Activated T-helper 1 cell treated with anti-CD3 and anti-CD28 coated beads, Interleukin-12 subunit alpha, Interleukin-12 subunit beta, Interleukin-2, Interleukin-4 antibody, amounts not matched to agents 30 ng/mL and 10 ng/mL and 1 ng/mL, durations not matched to agents 14 hours and 24 hours and 36 hours (primary cell): Measurements from ENCODE around the gene TRAK1. TPM values are rescaled to one million over a fixed set of nuclear protein-coding genes. Genes with fewer than 3 reads are reported as not detected.

Source experiments
- DNase-seq: peaks from one replicate; pipeline ENCODE4 v3.0.0; 2021; ENCODE audit warnings: low spot score
- H3K27ac Mint-ChIP-seq: one replicate; pipeline ENCODE4 v1.8.0; 2021; ENCODE audit warnings: mild to moderate bottlenecking, mixed read lengths
- H3K27me3 Mint-ChIP-seq: one replicate; pipeline ENCODE4 v1.8.0; 2022; ENCODE audit warnings: mild to moderate bottlenecking, moderate library complexity, mixed read lengths; ENCODE audit not compliant: insufficient read depth
- H3K36me3 Mint-ChIP-seq: one replicate; pipeline ENCODE4 v1.8.0; 2021; ENCODE audit warnings: low read depth, mixed read lengths
- H3K4me1 Mint-ChIP-seq: one replicate; pipeline ENCODE4 v1.8.0; 2021; ENCODE audit warnings: low read depth, mixed read lengths
- H3K4me3 Mint-ChIP-seq: one replicate; pipeline ENCODE4 v1.8.0; 2021; ENCODE audit warnings: mild to moderate bottlenecking, moderate library complexity, mixed read lengths
- H3K9me3 Mint-ChIP-seq: one replicate; pipeline ENCODE4 v1.8.0; 2021; ENCODE audit warnings: mixed read lengths
- intact Hi-C: fragments of 100-400 bp; cut with micrococcal nuclease; formaldehyde crosslinking; loops from one replicate; pipeline ENCODE4 v1.15.1; 2024
- total RNA-seq: library from RNA; stranded (reverse); gene quantifications from 2 replicates; pipeline ENCODE4 v1.2.3, GENCODE V29; 2022

TRAK1 gene
- total RNA-seq, 1 donor from 2014 or later: 32.6 TPM

- Mint-ChIP-seq H3K9me3 (no peaks in the 10 kb centered on the region), H3K27ac (no peak overlapping the region), H3K4me1 (peaks cover under 1% of the 10 kb centered on the region), H3K4me3 (no peak overlapping the region), H3K27me3 (peaks cover 2% of the 10 kb centered on the region), H3K36me3 (peaks cover 6% of the 10 kb centered on the region)
- intact Hi-C loops: no loop called here
- DNase-seq: no peak
These were observed 34.3 kb upstream of the TRAK1 start for GRCh38 chr3:42056840-42057239.

GRCh38 chr3:42057561-42058211, 33.5 kb upstream of the TRAK1 start:
- DNase-seq: no peak
- Mint-ChIP-seq H3K4me3 (no peak overlapping the region), H3K27me3 (peaks cover 2% of the 10 kb centered on the region), H3K9me3 (no peaks in the 10 kb centered on the region), H3K27ac (no peak overlapping the region), H3K4me1 (no peaks in the 10 kb centered on the region), H3K36me3 (peaks cover 6% of the 10 kb centered on the region)
- intact Hi-C loops: no loop called here

DNA sequence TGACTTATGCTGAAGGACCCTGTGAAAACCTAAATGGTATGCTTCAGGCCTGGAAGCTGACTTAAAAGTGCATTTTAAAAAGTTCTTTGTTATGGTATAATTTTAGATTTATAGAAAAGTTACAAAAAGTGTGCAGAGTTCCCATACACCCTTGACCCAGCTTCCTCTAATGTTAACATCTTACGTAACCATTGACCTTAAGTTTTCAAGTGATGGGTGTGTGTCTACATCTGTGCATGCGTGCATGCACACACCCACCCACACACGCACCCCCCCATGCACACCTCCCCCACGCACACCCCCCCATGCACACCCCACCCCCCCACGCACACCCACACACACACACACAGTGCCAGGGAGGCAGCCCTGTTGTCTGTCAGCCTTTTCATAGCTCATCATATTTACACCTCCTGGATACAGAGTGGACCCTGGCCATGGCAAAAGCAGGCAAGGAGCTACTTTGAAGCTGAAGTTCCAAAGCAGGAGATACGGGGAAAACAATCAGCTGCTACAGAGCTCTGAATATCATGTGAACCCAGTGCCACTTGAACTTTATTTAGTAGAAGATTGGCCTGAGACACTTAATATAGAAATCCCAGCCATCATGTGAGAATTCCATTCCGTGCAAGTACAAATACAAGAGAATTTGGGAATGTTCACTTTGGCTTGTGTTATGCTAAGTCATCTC, 30.0 kb upstream of the TRAK1 start:
- H3K27ac Mint-ChIP-seq: no peak overlapping the region
- H3K36me3 Mint-ChIP-seq: no peaks in the 10 kb centered on the region
- H3K4me1 Mint-ChIP-seq: no peaks in the 10 kb centered on the region
- no peaks in the 10 kb centered on the region for H3K9me3 Mint-ChIP-seq
- no peak overlapping the region for H3K4me3 Mint-ChIP-seq
- intact Hi-C loops: no loop called here
- no peak for DNase-seq
- H3K27me3 Mint-ChIP-seq: no peaks in the 10 kb centered on the region

GRCh38 chr3:42061713-42062380, 29.3 kb upstream of the TRAK1 start:
- Mint-ChIP-seq H3K9me3 (no peaks in the 10 kb centered on the region), H3K4me1 (peaks cover 5% of the 10 kb centered on the region), H3K4me3 (no peak overlapping the region), H3K36me3 (no peaks in the 10 kb centered on the region), H3K27me3 (no peaks in the 10 kb centered on the region), H3K27ac (no peak overlapping the region)
- intact Hi-C loops: no loop called here
- no peak for DNase-seq

DNA sequence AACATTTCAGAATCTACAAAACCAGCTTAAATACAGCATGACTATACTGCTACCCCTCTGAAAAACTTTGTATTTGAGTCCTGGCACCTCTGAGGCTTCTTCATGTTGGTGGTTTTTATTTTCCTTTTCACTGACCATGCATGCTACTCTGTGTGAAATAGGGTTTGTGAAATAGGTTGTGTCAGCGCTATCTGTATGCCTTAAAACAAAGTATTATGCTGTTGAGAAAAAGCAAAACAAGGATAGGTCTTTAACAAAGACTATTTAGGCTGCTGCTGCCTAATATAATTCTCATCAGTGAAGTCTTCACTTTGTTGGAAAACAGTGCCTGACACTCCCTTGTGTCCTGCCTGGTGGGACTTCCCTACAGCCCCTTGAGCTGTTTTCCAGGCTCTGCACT, 28.7 kb upstream of the TRAK1 start:
- Mint-ChIP-seq H3K9me3 (no peaks in the 10 kb centered on the region), H3K27me3 (no peaks in the 10 kb centered on the region), H3K27ac (no peak overlapping the region), H3K4me3 (no peak overlapping the region), H3K4me1 (peaks cover 5% of the 10 kb centered on the region), H3K36me3 (no peaks in the 10 kb centered on the region)
- intact Hi-C loops: no loop called here
- no peak for DNase-seq

DNA sequence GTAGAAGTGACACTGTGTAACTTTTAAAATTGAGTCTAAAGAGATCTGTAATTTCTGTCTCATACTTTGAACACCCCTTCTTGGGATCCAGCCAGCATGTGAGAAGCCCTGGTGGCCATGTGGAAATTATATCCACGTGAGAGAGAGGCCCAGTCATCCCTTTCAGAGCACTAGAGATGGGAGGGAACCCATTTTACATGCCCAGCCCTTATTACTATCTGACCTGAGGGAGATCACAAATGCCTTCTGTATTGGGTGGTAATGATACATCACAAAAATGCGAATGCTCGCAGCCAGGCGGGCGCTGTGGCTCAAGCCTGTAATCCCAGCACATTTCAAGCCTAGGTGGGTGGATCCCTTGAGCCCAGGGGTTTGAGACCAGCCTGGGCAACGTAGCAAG, 27.3 kb upstream of the TRAK1 start:
- H3K27me3 Mint-ChIP-seq: no peaks in the 10 kb centered on the region
- H3K27ac Mint-ChIP-seq: no peak overlapping the region
- intact Hi-C loops: no loop called here
- H3K36me3 Mint-ChIP-seq: no peaks in the 10 kb centered on the region
- no peaks in the 10 kb centered on the region for H3K9me3 Mint-ChIP-seq
- H3K4me3 Mint-ChIP-seq: no peak overlapping the region
- DNase-seq: no peak
- peaks cover 5% of the 10 kb centered on the region for H3K4me1 Mint-ChIP-seq

GRCh38 chr3:42066516-42067181, 24.5 kb upstream of the TRAK1 start:
- Mint-ChIP-seq H3K36me3 (no peaks in the 10 kb centered on the region), H3K27me3 (no peaks in the 10 kb centered on the region), H3K4me1 (peaks cover 14% of the 10 kb centered on the region), H3K4me3 (no peak overlapping the region), H3K9me3 (no peaks in the 10 kb centered on the region), H3K27ac (no peak overlapping the region)
- no peak for DNase-seq
- intact Hi-C loops: no loop called here

- intact Hi-C loops: no loop called here
- DNase-seq: no peak
- H3K4me3 Mint-ChIP-seq: no peak overlapping the region
- H3K36me3 Mint-ChIP-seq: no peaks in the 10 kb centered on the region
- H3K9me3 Mint-ChIP-seq: no peaks in the 10 kb centered on the region
- H3K4me1 Mint-ChIP-seq: peaks cover 16% of the 10 kb centered on the region
- no peak overlapping the region for H3K27ac Mint-ChIP-seq
- no peaks in the 10 kb centered on the region for H3K27me3 Mint-ChIP-seq
These were observed 23.8 kb upstream of the TRAK1 start for GRCh38 chr3:42067326-42067725.

DNA sequence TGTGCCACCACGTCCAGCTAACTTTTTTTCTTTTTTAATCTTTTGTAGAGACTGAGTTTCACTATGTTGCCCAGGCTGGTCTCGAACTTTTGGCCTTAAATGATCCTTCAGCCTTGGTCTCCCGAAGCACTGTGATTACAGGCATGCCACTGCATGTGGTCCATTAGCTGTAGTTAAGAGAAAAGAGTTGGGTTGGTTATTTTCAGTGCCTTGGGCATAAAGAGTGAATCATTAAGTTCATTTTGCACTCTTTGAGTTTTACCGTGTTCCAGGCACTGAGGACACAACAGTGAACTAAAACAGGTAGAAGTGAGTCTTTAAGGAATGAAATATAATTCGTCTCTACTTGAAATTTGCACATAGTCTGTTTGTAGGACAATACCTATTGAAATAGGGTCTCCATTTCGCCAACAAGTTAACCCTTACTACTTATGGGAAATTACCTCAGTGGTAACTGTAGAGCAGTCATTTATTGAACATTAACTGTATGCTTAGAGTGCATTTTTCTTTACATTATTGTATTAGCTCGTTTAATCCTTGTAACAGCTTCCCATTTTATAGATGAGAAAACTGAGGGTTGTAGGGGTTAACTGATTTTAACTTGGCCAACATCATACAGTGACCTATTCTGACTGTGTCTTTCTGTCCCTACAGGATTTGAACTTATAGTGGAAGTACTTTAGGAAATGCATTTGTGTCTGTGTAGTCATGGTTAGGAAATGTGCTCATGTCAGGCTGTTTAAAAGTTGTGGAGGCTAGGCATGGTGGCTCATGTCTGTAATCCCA, 22.7 kb upstream of the TRAK1 start:
- no peak overlapping the region for H3K27ac Mint-ChIP-seq
- no peaks in the 10 kb centered on the region for H3K36me3 Mint-ChIP-seq
- H3K4me1 Mint-ChIP-seq: peaks cover 25% of the 10 kb centered on the region
- intact Hi-C loops: no loop called here
- no peaks in the 10 kb centered on the region for H3K27me3 Mint-ChIP-seq
- no peak for DNase-seq
- H3K9me3 Mint-ChIP-seq: no peaks in the 10 kb centered on the region
- no peak overlapping the region for H3K4me3 Mint-ChIP-seq

DNA sequence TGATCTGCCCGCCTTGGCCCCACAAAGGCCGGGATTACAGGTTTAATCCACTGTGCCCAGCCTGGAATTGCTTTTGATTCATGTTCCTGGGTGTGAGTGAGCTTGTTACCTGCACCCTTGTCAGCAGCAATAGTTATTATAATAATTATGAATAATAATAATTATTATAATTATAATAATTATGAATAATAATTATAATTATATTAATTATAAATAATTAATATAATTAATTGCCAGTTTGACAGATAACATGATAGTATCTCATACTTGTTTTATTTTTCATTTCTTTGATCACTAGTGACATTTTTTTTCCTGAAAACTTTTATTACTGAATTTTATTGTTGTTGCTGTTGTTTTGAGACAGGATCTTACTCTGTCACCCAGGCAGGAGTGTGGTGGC, 21.1 kb upstream of the TRAK1 start:
- Mint-ChIP-seq H3K36me3 (no peaks in the 10 kb centered on the region), H3K4me1 (peaks cover 25% of the 10 kb centered on the region), H3K27ac (no peak overlapping the region), H3K27me3 (no peaks in the 10 kb centered on the region), H3K9me3 (no peaks in the 10 kb centered on the region), H3K4me3 (no peak overlapping the region)
- no peak for DNase-seq
- intact Hi-C loops: no loop called here

GRCh38 chr3:42070524-42070923, 20.6 kb upstream of the TRAK1 start:
- H3K9me3 Mint-ChIP-seq: no peaks in the 10 kb centered on the region
- no peaks in the 10 kb centered on the region for H3K36me3 Mint-ChIP-seq
- DNase-seq: no peak
- H3K27ac Mint-ChIP-seq: no peak overlapping the region
- no peak overlapping the region for H3K4me3 Mint-ChIP-seq
- intact Hi-C loops: no loop called here
- peaks cover 25% of the 10 kb centered on the region for H3K4me1 Mint-ChIP-seq
- H3K27me3 Mint-ChIP-seq: no peaks in the 10 kb centered on the region

DNA sequence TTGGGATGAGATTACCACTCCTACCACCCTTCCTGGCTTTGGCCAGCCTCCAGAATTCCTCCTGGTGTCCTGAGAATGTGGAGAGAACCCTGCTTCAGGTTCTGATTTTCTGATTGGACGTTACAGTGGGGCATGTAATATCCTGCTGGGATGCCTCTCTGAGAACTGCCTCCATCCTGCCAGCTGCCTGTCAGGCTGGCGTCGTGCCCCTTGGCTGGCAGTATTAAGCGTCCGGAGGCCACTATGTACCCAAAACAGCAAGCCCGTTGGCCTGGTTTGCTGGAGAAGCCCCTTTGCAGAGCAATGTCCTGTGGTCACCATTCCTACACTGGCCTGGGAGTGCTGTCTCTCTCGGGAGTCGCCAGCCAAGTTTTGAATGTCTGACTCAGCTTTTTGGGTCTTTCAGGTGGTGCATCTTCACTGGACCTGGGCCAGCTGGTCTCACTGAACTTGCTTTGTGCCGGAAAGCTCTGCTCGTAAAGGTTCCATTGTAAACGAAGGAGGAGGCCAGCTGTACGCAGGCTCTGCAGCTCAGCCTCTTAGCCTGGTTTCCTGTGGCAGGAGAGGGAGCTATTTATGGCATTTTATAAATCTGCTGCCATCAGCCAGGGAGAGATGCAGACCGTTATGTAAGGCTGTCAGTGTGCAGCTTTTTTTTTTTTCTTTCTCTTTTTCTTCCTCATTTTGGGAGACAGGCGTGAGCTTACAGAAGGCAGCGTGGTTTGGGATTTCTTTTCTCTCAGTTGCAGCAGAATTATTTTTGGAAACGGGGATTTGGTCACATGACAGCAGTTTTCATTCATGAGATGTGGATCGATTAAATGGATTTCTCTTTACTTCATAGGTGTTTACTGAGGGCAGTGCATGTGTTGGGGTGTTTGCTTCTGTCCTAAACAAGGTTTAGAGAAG, 19.0 kb upstream of the TRAK1 start:
- H3K27me3 Mint-ChIP-seq: no peaks in the 10 kb centered on the region
- intact Hi-C loops: no loop called here
- no peak overlapping the region for H3K4me3 Mint-ChIP-seq
- H3K36me3 Mint-ChIP-seq: no peaks in the 10 kb centered on the region
- peaks cover 6% of the 10 kb centered on the region for H3K9me3 Mint-ChIP-seq
- H3K4me1 Mint-ChIP-seq: peaks cover 20% of the 10 kb centered on the region
- no peak overlapping the region for H3K27ac Mint-ChIP-seq
- no peak for DNase-seq
